Immature natural killer cell (primary cell): ENCODE measurements around the gene SP4. TPM values are rescaled to one million over a fixed set of nuclear protein-coding genes. Genes with fewer than 3 reads are reported as not detected.

ENCODE experiments used
- DNase-seq, 3 donors: peaks; one replicate each; pipeline ENCODE4 v3.0.0; 2022; ENCODE audit warnings: mixed read lengths in 1 of 3
- H3K27ac Mint-ChIP-seq, 6 donors: one replicate each; pipeline ENCODE4 v1.8.0; 2020; ENCODE audit warnings: mixed read lengths in 6 of 6, mild to moderate bottlenecking in 5 of 6, inconsistent platforms in 4 of 6, moderate library complexity in 3 of 6
- H3K27me3 Mint-ChIP-seq, 3 donors: one replicate each; pipeline ENCODE4 v1.8.0; 2020 to 2021; ENCODE audit warnings: low read depth in 3 of 3, mild to moderate bottlenecking in 3 of 3, mixed read lengths in 3 of 3, moderate library complexity in 3 of 3, inconsistent platforms in 1 of 3
- H3K36me3 Mint-ChIP-seq, 3 donors: one replicate each; pipeline ENCODE4 v1.8.0; 2020; ENCODE audit warnings: mixed read lengths in 3 of 3, inconsistent platforms in 2 of 3, mild to moderate bottlenecking in 2 of 3
- H3K4me1 Mint-ChIP-seq, 2 donors: one replicate each; pipeline ENCODE4 v1.8.0; 2020; ENCODE audit warnings: inconsistent platforms in 2 of 2, mild to moderate bottlenecking in 2 of 2, mixed read lengths in 2 of 2, moderate library complexity in 1 of 2
- H3K4me3 Mint-ChIP-seq, 5 donors: one replicate each; pipeline ENCODE4 v1.8.0; 2020; ENCODE audit warnings: mild to moderate bottlenecking in 5 of 5, mixed read lengths in 5 of 5, inconsistent platforms in 3 of 5, moderate library complexity in 3 of 5
- H3K9me3 Mint-ChIP-seq, 6 donors: one replicate each; pipeline ENCODE4 v1.8.0; 2020; ENCODE audit warnings: mild to moderate bottlenecking in 6 of 6, mixed read lengths in 6 of 6, inconsistent platforms in 4 of 6, moderate library complexity in 3 of 6
- polyA plus RNA-seq, 3 donors: library from polyadenylated mRNA; unstranded; fragments of 300-500 nt; fragmentation: Illumina TruSeq; gene quantifications; one replicate each; pipeline ENCODE4 v1.2.3, GENCODE V29; 2021

The SP4 gene
- polyA plus RNA-seq, 3 donors from 2014 or later = 6.2 to 15.3 (median 9.0) TPM

DNA sequence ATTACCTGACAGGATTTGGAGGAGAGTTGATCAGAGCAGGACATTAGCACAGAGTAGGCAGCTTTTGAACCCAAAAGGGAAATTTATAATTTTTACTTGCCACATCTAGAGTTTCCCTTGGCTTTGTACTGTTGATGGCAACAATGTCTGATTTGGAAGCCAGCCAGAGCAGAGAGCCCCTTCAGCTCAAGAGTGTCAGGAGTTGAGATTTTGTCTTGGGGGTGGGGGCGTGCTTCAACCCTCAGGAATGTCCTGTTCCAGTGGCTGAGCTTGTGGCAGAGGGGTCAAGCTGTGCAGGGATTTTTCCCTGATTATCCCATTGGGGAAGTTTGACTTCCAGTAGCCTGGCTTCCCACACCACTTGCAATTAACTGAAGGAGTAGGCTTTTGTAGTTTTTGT, 27.0 kb downstream of the SP4 start:
- Mint-ChIP-seq H3K36me3 (peaks cover 34 to 74% (median 35%) of the 10 kb centered on the region in 3 donors), H3K9me3 (peaks cover 0 to 9% (median 2%) of the 10 kb centered on the region in 6 donors), H3K27ac (peak overlapping the region in 1 of 6 donors; percentile 48), H3K4me1 (peaks cover 44 to 92% of the 10 kb centered on the region in 2 donors), H3K4me3 (no peak overlapping the region), H3K27me3 (peaks cover 0 to 2% (median 0%) of the 10 kb centered on the region in 3 donors)
- no peak for DNase-seq

DNA sequence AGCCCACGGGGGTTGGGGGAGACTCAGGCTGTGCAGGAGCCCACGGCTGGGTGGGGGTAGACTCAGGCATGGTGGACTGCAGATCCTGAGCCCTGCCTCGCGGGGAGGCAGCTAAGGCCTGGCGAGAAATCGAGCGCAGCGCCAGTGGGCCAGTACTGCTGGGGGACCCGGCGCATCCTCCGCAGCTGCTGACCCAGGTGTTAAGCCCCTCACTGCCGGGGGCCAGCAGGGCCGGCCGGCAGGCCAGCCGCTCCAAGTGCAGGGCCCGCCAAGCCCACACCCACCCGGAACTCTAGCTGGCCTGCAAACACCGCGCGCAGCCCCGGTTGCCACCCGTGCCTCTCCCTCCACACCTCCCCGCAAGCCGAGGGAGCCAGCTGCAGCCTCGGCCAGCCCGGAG, 33.4 kb downstream of the SP4 start:
- Mint-ChIP-seq H3K4me3 (no peak overlapping the region), H3K9me3 (peaks cover 0 to 1% (median 0%) of the 10 kb centered on the region in 6 donors), H3K36me3 (peaks cover 21 to 39% (median 31%) of the 10 kb centered on the region in 3 donors), H3K27ac (peak overlapping the region in 1 of 6 donors; percentile 23), H3K4me1 (peaks cover 35 to 86% of the 10 kb centered on the region in 2 donors), H3K27me3 (peaks cover 0 to 3% (median 2%) of the 10 kb centered on the region in 3 donors)
- no peak for DNase-seq

DNA sequence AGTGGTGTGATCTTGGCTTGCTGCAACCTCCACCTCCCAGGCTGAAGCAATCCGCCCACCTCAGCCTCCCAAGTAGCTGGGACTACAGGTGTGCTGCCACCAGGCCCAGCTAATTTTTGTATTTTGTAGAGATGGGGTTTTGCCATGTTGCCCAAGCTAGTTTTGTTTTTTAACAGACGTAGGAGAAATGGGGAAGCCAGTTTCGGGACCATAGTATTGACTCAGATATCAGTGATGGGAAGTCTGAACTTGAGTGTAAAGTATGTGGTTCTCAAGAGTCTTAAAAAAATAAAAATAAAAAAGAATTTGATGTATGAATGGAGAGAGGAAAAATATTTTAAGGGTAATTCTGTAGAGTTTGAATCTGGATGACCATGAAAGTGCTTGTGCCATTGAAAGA, 34.2 kb downstream of the SP4 start:
- peaks cover 15 to 31% (median 29%) of the 10 kb centered on the region in 3 donors for H3K36me3 Mint-ChIP-seq
- H3K27ac Mint-ChIP-seq = peak overlapping the region in 4 of 6 donors; percentile 23 to 70 (median 54)
- no peak for DNase-seq
- H3K27me3 Mint-ChIP-seq = peaks cover 0 to 3% (median 0%) of the 10 kb centered on the region in 3 donors
- peak overlapping the region in 1 of 5 donors; percentile 3 for H3K4me3 Mint-ChIP-seq
- H3K9me3 Mint-ChIP-seq = peaks cover 0 to 1% (median 0%) of the 10 kb centered on the region in 6 donors
- peaks cover 33 to 84% of the 10 kb centered on the region in 2 donors for H3K4me1 Mint-ChIP-seq

- H3K36me3 Mint-ChIP-seq = peaks cover 15 to 29% (median 19%) of the 10 kb centered on the region in 3 donors
- peaks cover 33 to 84% of the 10 kb centered on the region in 2 donors for H3K4me1 Mint-ChIP-seq
- peak overlapping the region in 1 of 5 donors; percentile 8 for H3K4me3 Mint-ChIP-seq
- no peak for DNase-seq
- H3K27me3 Mint-ChIP-seq = peaks cover 0 to 3% (median 0%) of the 10 kb centered on the region in 3 donors
- peak overlapping the region in 3 of 6 donors; percentile 26 to 68 (median 46) for H3K27ac Mint-ChIP-seq
- H3K9me3 Mint-ChIP-seq = peaks cover 0 to 1% (median 0%) of the 10 kb centered on the region in 6 donors
These were observed 35.6 kb downstream of the SP4 start for GRCh38 chr7:21463524-21463923.

- no peaks in the 10 kb centered on the region for H3K9me3 Mint-ChIP-seq
- H3K27ac Mint-ChIP-seq = no peak overlapping the region
- H3K4me1 Mint-ChIP-seq = peaks cover 29 to 77% of the 10 kb centered on the region in 2 donors
- H3K27me3 Mint-ChIP-seq = peaks cover 0 to 1% (median 0%) of the 10 kb centered on the region in 3 donors
- DNase-seq = no peak
- H3K36me3 Mint-ChIP-seq = peaks cover 0 to 4% (median 0%) of the 10 kb centered on the region in 3 donors
- no peak overlapping the region for H3K4me3 Mint-ChIP-seq
These were observed 41.1 kb downstream of the SP4 start for GRCh38 chr7:21468969-21469368.

DNA sequence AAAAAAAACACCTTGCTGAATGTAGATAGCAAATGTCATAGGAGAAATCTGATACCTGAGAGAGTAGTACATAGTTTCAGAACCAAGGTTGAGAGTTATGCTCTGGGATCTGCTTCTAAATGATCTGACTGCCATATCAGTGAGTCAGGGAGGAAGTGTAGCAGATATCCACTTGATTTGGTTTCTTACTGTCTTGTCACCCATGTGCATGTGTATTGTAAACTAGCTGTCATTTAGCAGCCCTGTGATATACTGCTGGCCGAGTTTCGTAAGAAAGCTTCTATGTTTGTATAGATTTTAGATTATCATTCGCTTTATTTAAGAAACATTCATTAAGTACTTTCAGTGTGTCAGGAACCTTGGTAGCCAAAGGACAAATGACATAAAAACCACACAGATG, 42.0 kb downstream of the SP4 start:
- no peak for DNase-seq
- peaks cover 32 to 81% of the 10 kb centered on the region in 2 donors for H3K4me1 Mint-ChIP-seq

DNA sequence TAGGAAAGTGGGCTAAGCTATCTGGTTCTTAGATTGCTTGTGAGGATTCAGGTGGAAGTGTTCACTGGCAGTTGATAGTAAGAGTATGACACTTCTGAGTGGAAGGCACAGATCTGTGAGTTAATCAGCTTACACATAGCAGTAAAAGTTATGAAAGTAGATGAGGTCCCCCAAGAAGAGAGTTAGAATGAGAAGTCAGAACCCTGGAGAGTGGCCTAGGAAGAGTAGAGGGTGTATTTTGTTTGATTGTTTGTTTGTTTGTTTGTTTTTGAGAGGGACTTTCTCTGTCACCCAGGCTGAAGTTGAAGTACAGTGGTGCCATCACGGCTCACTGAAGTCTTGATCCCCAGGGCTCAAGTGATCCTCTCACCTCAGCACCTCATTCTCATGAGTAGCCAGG, 44.1 kb downstream of the SP4 start:
- Mint-ChIP-seq H3K9me3 (no peaks in the 10 kb centered on the region), H3K4me3 (no peak overlapping the region), H3K27me3 (peaks cover 0 to 1% (median 0%) of the 10 kb centered on the region in 3 donors), H3K36me3 (peaks cover 0 to 2% (median 0%) of the 10 kb centered on the region in 3 donors), H3K4me1 (peaks cover 26 to 62% of the 10 kb centered on the region in 2 donors), H3K27ac (peak overlapping the region in 5 of 6 donors; percentile 9 to 47 (median 28))
- DNase-seq = no peak

More for the DNA sequence above, 42.0 kb downstream of the SP4 start:
- H3K27ac Mint-ChIP-seq = peak overlapping the region in 1 of 6 donors; percentile 0
- no peak overlapping the region for H3K4me3 Mint-ChIP-seq
- H3K36me3 Mint-ChIP-seq = peaks cover 0 to 4% (median 0%) of the 10 kb centered on the region in 3 donors
- H3K27me3 Mint-ChIP-seq = peaks cover 0 to 1% (median 0%) of the 10 kb centered on the region in 3 donors
- no peaks in the 10 kb centered on the region for H3K9me3 Mint-ChIP-seq

GRCh38 chr7:21476429-21476828, 48.5 kb downstream of the SP4 start:
- no peak overlapping the region for H3K4me3 Mint-ChIP-seq
- DNase-seq = no peak
- peaks cover 10 to 29% (median 19%) of the 10 kb centered on the region in 3 donors for H3K36me3 Mint-ChIP-seq
- peak overlapping the region in 1 of 6 donors; percentile 76 for H3K27ac Mint-ChIP-seq
- H3K27me3 Mint-ChIP-seq = peaks cover 0 to 1% (median 0%) of the 10 kb centered on the region in 3 donors
- peaks cover 42 to 56% of the 10 kb centered on the region in 2 donors for H3K4me1 Mint-ChIP-seq
- H3K9me3 Mint-ChIP-seq = no peaks in the 10 kb centered on the region

GRCh38 chr7:21480693-21481403, 53.0 kb downstream of the SP4 start:
- H3K36me3 Mint-ChIP-seq = peaks cover 14 to 43% (median 19%) of the 10 kb centered on the region in 3 donors
- DNase-seq = no peak
- peak overlapping the region in 4 of 6 donors; percentile 52 to 77 (median 64) for H3K27ac Mint-ChIP-seq
- H3K27me3 Mint-ChIP-seq = no peaks in the 10 kb centered on the region
- H3K4me1 Mint-ChIP-seq = peaks cover 39 to 55% of the 10 kb centered on the region in 2 donors
- no peak overlapping the region for H3K4me3 Mint-ChIP-seq
- no peaks in the 10 kb centered on the region for H3K9me3 Mint-ChIP-seq

DNA sequence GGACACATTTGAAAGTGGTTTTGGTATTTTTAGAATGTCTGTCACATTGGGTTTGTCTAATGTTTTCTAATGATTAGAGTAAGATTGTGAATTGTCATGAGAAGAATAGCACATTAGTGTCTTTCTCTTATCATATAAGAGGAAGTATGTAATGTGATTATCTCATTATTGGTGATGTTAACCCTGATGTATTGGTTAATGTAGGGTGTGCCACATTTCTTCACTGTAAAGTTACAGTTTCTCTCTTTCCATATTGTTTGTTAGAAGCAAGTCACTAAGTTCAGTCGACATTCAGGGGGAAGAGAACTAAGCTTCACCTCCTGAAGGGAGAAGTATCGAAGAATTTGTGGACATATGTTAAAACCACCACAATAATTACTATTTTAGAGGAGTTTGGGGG, 58.6 kb downstream of the SP4 start:
- no peak overlapping the region for H3K4me3 Mint-ChIP-seq
- no peaks in the 10 kb centered on the region for H3K27me3 Mint-ChIP-seq
- peaks cover 21 to 42% (median 32%) of the 10 kb centered on the region in 3 donors for H3K36me3 Mint-ChIP-seq
- H3K4me1 Mint-ChIP-seq = peaks cover 34 to 70% of the 10 kb centered on the region in 2 donors
- H3K27ac Mint-ChIP-seq = peak overlapping the region in 3 of 6 donors; percentile 23 to 73 (median 52)
- no peak for DNase-seq
- H3K9me3 Mint-ChIP-seq = peaks cover 0 to 2% (median 0%) of the 10 kb centered on the region in 6 donors

DNA sequence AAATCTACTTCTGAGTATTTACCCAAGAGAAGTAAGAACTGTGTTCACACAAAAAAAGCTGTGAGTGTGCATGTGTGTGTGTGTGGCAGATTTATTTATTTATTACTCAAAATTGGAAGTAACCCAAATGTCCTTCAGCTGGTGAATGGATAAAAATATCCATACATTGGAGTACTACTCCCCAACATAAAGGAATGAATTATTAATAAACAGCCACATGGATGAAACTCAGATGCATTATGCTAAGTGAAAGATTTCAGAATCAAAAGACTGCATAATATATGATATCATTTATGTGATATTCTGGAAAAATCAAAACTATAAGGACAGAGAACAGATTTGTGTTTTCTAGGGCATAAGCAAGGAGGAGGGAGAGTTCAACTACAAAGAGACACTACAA, 67.8 kb downstream of the SP4 start:
- peaks cover 5 to 29% of the 10 kb centered on the region in 2 donors for H3K4me1 Mint-ChIP-seq
- H3K9me3 Mint-ChIP-seq = peaks cover 7 to 19% (median 13%) of the 10 kb centered on the region in 6 donors
- H3K27me3 Mint-ChIP-seq = peaks cover 0 to 2% (median 0%) of the 10 kb centered on the region in 3 donors
- no peak overlapping the region for H3K4me3 Mint-ChIP-seq
- peaks cover 35 to 61% (median 60%) of the 10 kb centered on the region in 3 donors for H3K36me3 Mint-ChIP-seq
- no peak overlapping the region for H3K27ac Mint-ChIP-seq
- no peak for DNase-seq

DNA sequence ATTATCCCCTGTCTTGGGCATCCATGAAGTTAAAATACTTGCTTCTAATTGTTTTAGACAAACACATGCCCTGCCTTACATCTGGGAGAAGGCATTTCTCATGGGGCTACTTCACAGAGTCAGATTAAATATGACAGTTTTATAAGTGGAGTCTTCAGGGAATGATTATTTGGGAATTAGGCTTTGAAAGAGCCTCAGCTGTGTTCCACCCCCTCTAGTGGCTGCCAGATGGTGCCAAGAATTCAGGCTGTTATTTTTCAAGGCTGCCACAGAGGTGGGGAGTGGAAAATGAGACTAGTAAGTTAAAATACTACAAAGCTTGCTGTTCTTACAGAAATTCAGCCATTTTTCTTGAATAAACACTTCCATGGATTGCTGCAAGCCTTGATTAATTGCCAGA, 69.2 kb downstream of the SP4 start:
- DNase-seq = no peak
- Mint-ChIP-seq H3K4me1 (peaks cover 5 to 26% of the 10 kb centered on the region in 2 donors), H3K4me3 (no peak overlapping the region), H3K27ac (no peak overlapping the region), H3K9me3 (peaks cover 3 to 19% (median 13%) of the 10 kb centered on the region in 6 donors), H3K36me3 (peaks cover 23 to 51% (median 46%) of the 10 kb centered on the region in 3 donors), H3K27me3 (peaks cover 0 to 2% (median 0%) of the 10 kb centered on the region in 3 donors)

- no peak overlapping the region for H3K4me3 Mint-ChIP-seq
- peaks cover 10 to 43% (median 26%) of the 10 kb centered on the region in 3 donors for H3K36me3 Mint-ChIP-seq
- peaks cover 11 to 44% of the 10 kb centered on the region in 2 donors for H3K4me1 Mint-ChIP-seq
- no peak for DNase-seq
- no peaks in the 10 kb centered on the region for H3K27me3 Mint-ChIP-seq
- peaks cover 0 to 3% (median 0%) of the 10 kb centered on the region in 6 donors for H3K9me3 Mint-ChIP-seq
- H3K27ac Mint-ChIP-seq = peak overlapping the region in 4 of 6 donors; percentile 6 to 59 (median 42)
These were observed 72.4 kb downstream of the SP4 start for GRCh38 chr7:21500117-21500832.
